Measurements from ENCODE around the gene ZSCAN9.

- TF ChIP-seq POLR2AphosphoS5 (IDR thresholded peaks at IDR 0.05; ENCODE audit: low read depth) = no peak
- no peak for TF ChIP-seq CTCF (IDR thresholded peaks at IDR 0.05; ENCODE audit: insufficient read depth, low read length)
- no peak for TF ChIP-seq SPI1 (IDR thresholded peaks at IDR 0.05; ENCODE audit: borderline replicate concordance, low read depth)
- no peak for TF ChIP-seq REST (IDR thresholded peaks at IDR 0.05; ENCODE audit: insufficient replicate concordance, low read depth)
- no peak for TF ChIP-seq GABPA (IDR thresholded peaks at IDR 0.05; ENCODE audit: low read depth)
Measured at GRCh38 chr6:28243946-28244345, 18.9 kb downstream of the ZSCAN9 start.

Data from HL-60 (cell line).